HepG2 (cell line): Measurements from ENCODE around the gene NPY4R. TPM values are rescaled to one million over a fixed set of nuclear protein-coding genes. Genes with fewer than 3 reads are reported as not detected.
"Not testable (repeated sequence)": the region's sequence is repeated elsewhere in the genome, so short reads cannot be mapped to it uniquely, and the experiment has no call there.

ENCODE experiments used
- ATAC-seq: fragments of 200-7000 bp; cut with Tn5 transposase; 3 replicates; pipeline ENCODE4 v1.9.1; 2020; ENCODE audit warnings: mild to moderate bottlenecking, moderate library complexity
- BruUV-seq: library from RNA; stranded (reverse); fragments of 400-500 nt; replicated peaks from 2 replicates; lab custom pipeline; 2021; lab: Mats Ljungman, UMichigan
- CTCF ChIA-PET: fragments of 300-600 bp; formaldehyde crosslinking; extraction: SDS; loops from one replicate; lab custom pipeline; 2021; ENCODE audit warnings: low total read pairs, inconsistent platforms, low intra/inter-chr PET ratio; lab: Yijun Ruan, JAX
- POLR2A ChIA-PET: fragments of 350-600 bp; sonication (Branson Sonifier 250); formaldehyde crosslinking; loops from one replicate; lab custom pipeline; 2020; ENCODE audit warnings: antibody characterized with exemption, inconsistent platforms; lab: Yijun Ruan, JAX
- DNase-seq: peaks from one replicate; pipeline ENCODE4 v3.0.0-alpha.2; 2015; ENCODE audit warnings: low spot score
- FAIRE-seq: peaks from 3 replicates; lab custom pipeline; 2011; peaks lifted over from hg19 to GRCh38; lab: Jason Lieb, UNC
- H2AFZ ChIP-seq: one replicate; pipeline ENCODE4 v1.6.1; 2011; ENCODE audit warnings: low read length, inconsistent platforms
- H3K27ac ChIP-seq: fragments of 300-600 bp; 3 replicates; pipeline ENCODE4 v1.8.0; 2011; ENCODE audit warnings: mixed run types, mild to moderate bottlenecking, mixed read lengths, low read length, inconsistent platforms; ENCODE audit not compliant: insufficient read depth; ENCODE audit errors: extremely low read length
- H3K27me3 ChIP-seq, 2 experiments: fragments of 200-600 bp in 1 of 2; 2 replicates in 1 of 2; 3 replicates in 1 of 2; pipeline versions ENCODE4 v1.6.0 to v1.8.0; 2011; ENCODE audit warnings: low read length in 2 of 2, mild to moderate bottlenecking in 2 of 2, moderate library complexity in 2 of 2, inconsistent platforms in 1 of 2; ENCODE audit not compliant: insufficient read depth in 2 of 2, control insufficient read depth in 1 of 2
- H3K36me3 ChIP-seq, 2 experiments: fragments of 200-600 bp in 1 of 2; replicated peaks in 1 of 2; 2 replicates in 1 of 2; 3 replicates in 1 of 2; pipeline versions ENCODE4 v1.5.1 to v1.8.0; 2011; ENCODE audit warnings: low read length in 2 of 2, inconsistent platforms in 1 of 2; ENCODE audit not compliant: insufficient read depth in 2 of 2, control insufficient read depth in 1 of 2
- H3K4me1 ChIP-seq: 2 replicates; pipeline ENCODE4 v1.5.1; 2012; ENCODE audit warnings: low read length, inconsistent platforms; ENCODE audit not compliant: insufficient read depth
- H3K4me2 ChIP-seq: 2 replicates; pipeline ENCODE4 v1.6.0; 2011; ENCODE audit warnings: low read depth, low read length, inconsistent platforms
- H3K4me3 ChIP-seq, 3 experiments: fragments of 200-600 bp in 1 of 3; sonication (generic), shearing (Covaris generic) in 1 of 3; replicated peaks in 1 of 3; 2 replicates each; pipeline ENCODE4 v1.5.1; 2011 to 2016; ENCODE audit warnings: low read length in 3 of 3, inconsistent platforms in 2 of 3, low read depth in 2 of 3, mild to moderate bottlenecking in 2 of 3, control low read depth in 1 of 3, mixed read lengths in 1 of 3; ENCODE audit not compliant: insufficient read depth in 1 of 3
- H3K79me2 ChIP-seq: one replicate; pipeline ENCODE4 v1.6.1; 2011; ENCODE audit warnings: low read length, inconsistent platforms; ENCODE audit not compliant: insufficient read depth
- H3K9ac ChIP-seq: 2 replicates; pipeline ENCODE4 v1.6.0; 2011; ENCODE audit warnings: mild to moderate bottlenecking, low read depth, low read length, inconsistent platforms; ENCODE audit not compliant: insufficient read depth
- H3K9me3 ChIP-seq: 2 replicates; pipeline ENCODE4 v1.5.1; 2012; ENCODE audit warnings: mild to moderate bottlenecking, low read length
- H4K20me1 ChIP-seq: 2 replicates; pipeline ENCODE4 v1.6.0; 2011; ENCODE audit warnings: inconsistent platforms, mild to moderate bottlenecking, low read length, moderate library complexity; ENCODE audit not compliant: insufficient read depth
- WGBS: methylation state at CpG from one replicate; pipeline ENCODE4 v1.1.6; 2017; ENCODE audit warnings: low lambda C conversion rate; 5-methylcytosine and 5-hydroxymethylcytosine counted together
- in situ Hi-C: cut with HindIII; loops from 2 replicates; pipeline ENCODE4 v1.10.0; 2017; ENCODE audit warnings: low pct_unique_long_range_greater_than_20kb; ENCODE audit not compliant: extremely low pct_ligation_motif_present
- intact Hi-C: fragments of 100-400 bp; cut with micrococcal nuclease; formaldehyde crosslinking; loops from one replicate; pipeline ENCODE4 v1.10.0; 2022; ENCODE audit not compliant: unreplicated experiment
- polyA plus RNA-seq, 8 experiments: library from polyadenylated mRNA; depleted of rRNA in 3 of 8; stranded (reverse) in 7 of 8; unstranded in 1 of 8; fragments of >200 nt; fragmentation: Illumina TruSeq in 4 of 8; extraction: Trizol in 4 of 8; gene quantifications; 2 replicates each; pipeline versions ENCODE4 v1.2.1 to v1.2.3, GENCODE V29; 2011 to 2016; ENCODE audit warnings: low read depth in 4 of 8, missing spikeins in 1 of 8, mixed read lengths in 1 of 8; ENCODE audit not compliant: insufficient read depth in 1 of 8
- total RNA-seq, 5 experiments: library from RNA; depleted of rRNA; stranded (reverse); fragments of >200 nt; fragmentation: Illumina TruSeq; extraction: Trizol; gene quantifications; 2 replicates each; pipeline ENCODE4 v1.2.3, GENCODE V29; 2016; ENCODE audit warnings: low read depth in 1 of 5

The NPY4R gene
- total and polyA plus RNA-seq, 2 of the 13 experiments (the other 11 are each of a cell fraction or from before 2014, with no cell fraction given) = not detected

DNA sequence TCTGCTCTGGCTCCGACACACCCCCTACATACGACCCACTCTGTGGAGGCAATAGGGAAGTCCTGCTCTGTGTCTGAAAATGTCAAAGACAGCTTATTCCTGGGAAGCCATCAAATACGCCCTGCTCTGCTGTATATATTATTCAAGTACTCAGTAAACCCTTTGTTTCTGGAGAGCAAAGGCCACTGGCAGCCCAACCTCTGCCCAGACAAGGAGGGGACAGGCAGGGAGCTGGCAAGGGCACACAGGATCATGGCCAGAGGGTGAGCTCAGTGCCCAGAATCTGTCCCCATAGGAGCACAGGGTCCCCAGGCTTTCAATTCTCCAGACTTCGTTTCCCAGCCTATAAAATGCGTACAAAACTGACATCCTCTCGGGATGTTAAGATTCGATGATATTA, 47.0 kb upstream of the NPY4R start:
- DNase-seq, H3K79me2 ChIP-seq, FAIRE-seq, H3K4me3 ChIP-seq, H2AFZ ChIP-seq, in situ Hi-C loops, H3K9ac ChIP-seq, H3K36me3 ChIP-seq, POLR2A ChIA-PET, H4K20me1 ChIP-seq, H3K4me2 ChIP-seq, H3K27ac ChIP-seq, H3K9me3 ChIP-seq, CTCF ChIA-PET, BruUV-seq, intact Hi-C loops, H3K4me1 ChIP-seq, ATAC-seq: not testable (repeated sequence)
- H3K27me3 ChIP-seq = 0 out of 5 replicates have a peak, but pooled peaks cover 0 to 15% of the 10 kb centered on the region in 2 experiments
- WGBS = 46% methylated on average over 2 of the region's 7 CpGs

DNA sequence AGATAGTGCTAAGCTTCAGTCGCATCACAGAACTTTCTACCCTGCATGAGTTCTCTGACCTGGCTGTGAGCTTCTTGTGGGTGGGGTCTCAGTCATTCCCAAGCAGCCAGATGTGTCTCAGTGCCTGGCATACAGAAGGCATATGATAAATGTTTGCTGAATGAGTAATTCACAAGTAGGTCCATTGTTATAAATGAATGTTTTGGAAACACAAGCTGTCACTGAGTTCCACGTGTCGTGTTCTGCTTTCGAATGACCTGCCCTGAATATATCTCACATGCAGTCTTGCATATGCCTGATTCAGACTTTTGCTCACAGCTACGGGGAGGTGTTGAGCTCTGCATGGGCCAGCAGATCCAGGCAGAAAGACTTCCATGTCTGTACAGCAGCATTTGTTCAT, 46.2 kb upstream of the NPY4R start:
- FAIRE-seq, BruUV-seq, H3K27ac ChIP-seq: not testable (repeated sequence)

DNA sequence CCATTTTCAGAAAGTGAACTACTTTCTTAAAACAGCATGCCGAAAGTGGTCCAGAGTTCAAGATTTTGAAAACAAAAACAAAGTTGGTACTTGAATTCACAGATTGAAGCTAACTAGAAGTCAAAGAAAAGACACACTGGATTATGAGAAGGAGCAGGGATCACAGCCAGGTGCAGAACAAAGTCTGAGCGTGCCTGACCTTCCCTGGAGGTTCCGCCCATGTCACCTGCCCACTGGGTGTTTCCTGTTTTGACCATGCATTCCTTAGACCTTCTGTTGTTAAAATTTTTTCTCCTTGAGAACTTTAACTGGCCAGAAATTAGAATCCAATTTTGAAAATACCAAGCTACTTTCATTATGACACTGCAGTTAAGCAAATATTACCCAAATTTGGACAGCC, 34.2 kb upstream of the NPY4R start:
- BruUV-seq, H3K9me3 ChIP-seq, intact Hi-C loops, DNase-seq, H3K9ac ChIP-seq, ATAC-seq, H4K20me1 ChIP-seq, CTCF ChIA-PET, H3K27ac ChIP-seq, H3K79me2 ChIP-seq, POLR2A ChIA-PET, H2AFZ ChIP-seq, H3K4me3 ChIP-seq, H3K4me1 ChIP-seq, H3K27me3 ChIP-seq, H3K36me3 ChIP-seq, in situ Hi-C loops, FAIRE-seq, H3K4me2 ChIP-seq: not testable (repeated sequence)
- no CpG with 5 or more reads among the region's 3 CpGs for WGBS

More for the DNA sequence above, 46.2 kb upstream of the NPY4R start:
- H3K4me3 ChIP-seq, H4K20me1 ChIP-seq, DNase-seq, POLR2A ChIA-PET, H3K9ac ChIP-seq, H2AFZ ChIP-seq, CTCF ChIA-PET, intact Hi-C loops, ATAC-seq, H3K4me1 ChIP-seq, H3K4me2 ChIP-seq, H3K36me3 ChIP-seq, H3K79me2 ChIP-seq, H3K9me3 ChIP-seq, in situ Hi-C loops: not testable (repeated sequence)
- 0 out of 5 replicates have a peak, but pooled peaks cover 0 to 15% of the 10 kb centered on the region in 2 experiments for H3K27me3 ChIP-seq
- WGBS = no CpG with 5 or more reads among the region's 5 CpGs

DNA sequence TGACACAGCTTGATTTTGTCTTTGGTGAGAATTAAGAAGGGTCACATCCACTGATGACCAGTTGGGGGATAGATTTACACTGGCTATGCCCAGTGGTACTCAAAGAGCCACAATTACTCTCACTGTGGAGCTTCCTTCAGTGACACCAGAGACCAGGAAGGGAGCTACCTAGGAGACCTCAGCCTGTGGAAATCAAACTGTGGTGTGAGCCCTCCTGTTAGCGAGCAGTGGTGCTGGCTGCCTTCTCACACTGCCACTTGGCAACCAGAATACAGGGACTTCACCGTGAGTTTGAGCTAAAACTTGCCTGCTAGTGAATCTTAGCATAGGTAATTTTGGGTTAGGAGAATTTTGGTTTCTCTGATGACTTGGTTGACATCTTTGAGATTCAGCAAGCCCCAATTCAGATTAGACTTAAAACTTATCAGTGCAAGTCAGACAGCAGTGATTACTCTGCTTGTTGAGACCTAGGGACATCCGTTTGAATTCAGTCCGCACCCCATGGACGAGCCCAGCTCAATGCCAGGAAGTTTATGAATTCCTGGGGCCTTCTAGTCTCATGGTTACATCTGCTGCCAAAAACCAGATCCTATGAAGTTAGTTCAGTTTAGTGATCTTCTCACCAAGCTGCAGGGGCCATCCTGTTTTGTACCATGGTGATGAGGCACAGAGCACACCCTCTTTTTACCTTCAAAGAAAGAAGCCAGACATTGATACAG, 33.4 kb upstream of the NPY4R start:
- H3K27me3 ChIP-seq, H3K4me2 ChIP-seq, in situ Hi-C loops, H3K79me2 ChIP-seq, POLR2A ChIA-PET, FAIRE-seq, H3K36me3 ChIP-seq, ATAC-seq, intact Hi-C loops, DNase-seq, H4K20me1 ChIP-seq, BruUV-seq, H3K27ac ChIP-seq, H3K4me3 ChIP-seq, H3K9ac ChIP-seq, H3K4me1 ChIP-seq, CTCF ChIA-PET, H3K9me3 ChIP-seq, H2AFZ ChIP-seq: not testable (repeated sequence)
- no CpG with 5 or more reads among the region's 5 CpGs for WGBS
